ENCODE measurements around the gene PROM2.

Gene PROM2

DNA sequence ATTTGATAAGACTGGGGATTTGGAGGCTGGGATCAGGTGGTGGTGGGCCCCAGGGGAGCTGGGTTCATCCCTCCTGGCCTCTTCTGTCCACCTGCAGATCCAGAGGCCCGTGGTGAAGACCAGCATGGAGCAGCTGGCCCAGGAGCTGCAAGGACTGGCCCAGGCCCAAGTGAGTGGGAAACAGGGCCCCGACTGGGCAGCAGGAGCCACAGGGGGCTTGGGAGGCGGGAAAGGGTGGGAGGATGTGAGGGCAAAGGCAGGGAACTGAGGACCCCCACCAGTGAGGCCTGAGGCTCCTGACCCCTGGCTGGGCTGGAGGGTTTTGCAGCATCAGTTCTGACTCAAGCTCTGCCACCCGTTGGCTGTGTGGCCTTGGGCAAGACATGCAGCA is 11.3 kb downstream of the PROM2 start:
- no peak for DNase-seq (ENCODE audit: low read depth)

DNA sequence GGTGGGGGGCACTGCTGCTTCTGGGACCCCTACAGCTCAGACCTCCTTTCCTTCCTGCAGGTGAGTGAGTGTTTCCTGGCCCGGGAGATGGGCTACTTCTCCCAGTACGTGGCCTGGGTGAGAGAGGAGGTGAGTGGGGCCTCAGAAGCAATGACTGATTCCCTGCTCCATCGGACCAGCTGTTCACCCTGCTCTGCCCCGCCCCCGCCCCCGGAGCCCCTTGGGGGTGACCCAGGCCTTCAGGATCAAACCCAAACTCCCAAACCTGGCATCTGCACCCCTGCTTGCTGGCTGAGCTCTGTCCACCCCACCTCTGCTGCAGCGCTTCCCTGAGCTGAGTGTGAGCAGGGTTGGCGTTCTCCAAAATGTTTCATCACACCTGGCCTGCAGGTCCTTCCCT is 13.1 kb downstream of the PROM2 start:
- DNase-seq (ENCODE audit: low read depth): no peak

DNA sequence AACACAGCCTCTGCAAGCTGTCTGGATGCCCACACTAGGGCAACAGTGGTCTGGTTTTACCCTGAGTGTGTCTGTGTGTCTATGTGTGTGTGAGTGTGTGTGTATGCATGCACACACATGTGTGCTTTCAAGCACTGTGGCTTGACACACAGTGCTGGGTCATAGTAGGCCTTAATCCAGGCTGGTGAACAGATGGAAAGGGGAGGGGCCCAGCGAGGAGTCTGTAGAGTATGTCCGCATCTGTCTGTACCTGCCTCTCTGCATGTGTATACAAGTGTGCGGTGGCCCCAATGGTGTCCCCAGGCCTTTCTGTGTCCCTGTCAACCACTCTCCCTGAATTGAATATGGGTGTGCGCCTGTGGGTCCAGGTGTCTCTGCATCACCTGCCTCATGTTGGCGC is 13.6 kb downstream of the PROM2 start:
- no peak for DNase-seq (ENCODE audit: low read depth)

DNA sequence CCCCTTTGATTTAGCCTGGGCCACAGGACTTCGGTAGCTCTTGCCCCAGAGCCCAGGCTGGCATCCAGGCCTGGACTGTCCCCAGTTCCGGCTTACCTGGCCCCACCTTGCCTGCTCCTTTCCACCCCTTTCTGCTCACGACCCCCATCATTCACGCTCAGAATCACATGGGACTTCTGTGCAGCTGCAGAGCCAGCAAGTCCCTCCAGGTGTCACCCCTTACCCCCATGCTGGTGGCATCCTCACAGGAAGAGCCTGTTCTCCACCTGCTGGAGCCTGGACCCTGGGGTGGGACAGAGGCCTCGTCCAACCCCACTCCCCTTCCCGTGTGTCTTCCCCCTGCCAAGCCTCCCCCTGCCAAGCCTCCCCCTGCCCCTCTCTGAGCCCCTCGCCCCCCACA is 15.0 kb downstream of the PROM2 start:
- no peak for DNase-seq (ENCODE audit: low read depth)

DNA sequence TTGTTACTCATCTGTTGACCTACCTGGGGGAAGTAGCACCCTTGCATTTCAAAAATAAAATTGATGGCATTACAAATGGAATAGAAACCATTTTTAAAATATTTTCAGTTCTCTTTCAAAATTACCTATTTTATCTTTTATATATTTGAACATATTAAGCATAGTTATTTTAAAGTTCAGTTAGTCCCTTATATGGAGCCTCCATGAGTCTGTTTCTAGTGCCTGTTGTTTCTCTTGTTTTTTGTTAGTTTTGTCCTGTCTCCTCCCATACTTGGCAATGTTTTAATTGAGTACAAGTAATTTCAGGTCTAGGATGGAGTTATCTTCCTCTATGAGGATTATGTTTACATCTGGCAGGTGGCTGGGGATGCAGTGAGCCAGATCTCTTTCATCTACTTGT is 17.0 kb downstream of the PROM2 start:
- DNase-seq (ENCODE audit: low read depth): no peak

DNA sequence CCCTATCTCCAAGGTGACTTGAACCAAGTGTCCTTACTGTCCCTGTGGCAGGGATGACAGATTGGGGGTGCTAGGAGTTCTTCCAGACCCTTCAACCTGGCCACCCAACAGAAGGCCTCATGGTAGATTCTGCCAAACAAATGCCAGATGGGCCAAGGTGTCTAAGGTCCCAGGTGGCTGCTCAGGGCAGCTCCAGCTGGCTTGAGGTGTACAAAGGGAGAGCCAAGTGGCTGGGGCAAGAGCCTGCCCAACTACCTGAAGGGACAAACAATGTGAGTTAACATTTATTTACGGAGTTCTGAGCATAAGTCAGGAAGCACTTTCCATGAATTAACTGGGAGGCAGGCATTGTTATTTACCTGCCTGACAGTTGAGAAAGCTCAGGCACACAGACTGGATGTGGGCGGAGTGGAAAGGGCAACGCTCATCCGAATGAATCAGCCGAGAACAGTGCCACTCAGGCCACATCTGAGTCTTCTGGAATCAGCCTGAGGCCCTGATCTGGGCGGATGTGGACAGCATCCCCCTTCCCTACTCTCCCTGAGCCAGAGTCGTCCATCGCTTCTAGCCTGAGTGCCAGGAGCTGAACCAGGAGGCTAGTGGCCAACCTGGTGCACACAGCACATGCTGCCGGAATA is 18.5 kb downstream of the PROM2 start:
- DNase-seq (ENCODE audit: low read depth): no peak

DNA sequence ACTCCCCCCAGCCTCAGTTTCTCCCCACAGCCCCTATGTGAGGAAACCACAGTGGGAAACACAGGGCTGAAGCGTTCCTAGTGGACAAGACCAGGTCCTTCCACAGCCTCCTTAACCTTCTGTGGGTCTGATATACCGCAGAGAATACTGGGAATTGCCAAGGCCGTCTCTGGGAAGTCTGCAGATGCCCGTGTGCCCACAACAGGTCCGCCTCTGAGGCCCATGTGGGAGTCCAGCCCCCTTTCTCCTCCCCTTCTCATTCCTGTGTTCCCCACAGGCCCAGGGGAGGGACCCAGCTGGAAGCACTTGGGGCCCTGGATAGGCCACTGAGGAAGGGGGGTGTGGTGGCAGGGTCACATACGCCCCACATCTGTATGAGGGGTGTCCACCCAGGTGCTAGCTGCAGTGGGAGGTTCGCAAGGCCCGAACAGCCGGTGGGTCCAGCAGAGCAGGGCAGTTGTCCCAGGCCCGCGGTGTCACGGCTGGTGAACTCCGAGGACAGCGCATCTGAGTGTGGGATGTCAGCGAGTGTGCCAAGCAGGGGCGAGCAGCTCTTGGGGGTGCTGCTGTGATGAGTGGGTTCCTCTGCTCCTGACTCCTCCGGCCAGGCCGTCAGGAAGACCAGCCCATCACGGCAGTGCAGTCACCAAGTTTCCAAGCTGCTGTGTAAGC is 20.5 kb downstream of the PROM2 start:
- DNase-seq (ENCODE audit: low read depth): no peak

DNA sequence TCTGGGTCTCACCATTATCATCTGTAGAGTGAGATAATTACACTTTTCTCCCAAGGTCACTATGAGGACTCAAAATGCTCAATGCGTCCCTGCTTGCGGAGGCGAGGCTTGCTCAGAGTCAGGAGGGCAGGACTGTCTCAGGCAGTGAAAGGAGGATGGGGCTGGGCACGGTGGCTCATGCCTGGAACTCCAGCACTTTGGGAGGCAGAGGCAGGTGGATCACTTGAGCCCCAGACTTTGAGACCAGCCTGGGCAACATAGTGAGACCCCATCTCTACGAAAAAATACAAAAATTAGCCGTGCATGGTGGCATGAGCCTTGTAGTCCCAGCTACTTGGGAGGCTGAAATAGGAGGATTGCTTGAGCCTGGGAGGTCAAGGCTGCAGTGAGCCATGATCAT is 21.1 kb downstream of the PROM2 start:
- no peak for DNase-seq (ENCODE audit: low read depth)

DNA sequence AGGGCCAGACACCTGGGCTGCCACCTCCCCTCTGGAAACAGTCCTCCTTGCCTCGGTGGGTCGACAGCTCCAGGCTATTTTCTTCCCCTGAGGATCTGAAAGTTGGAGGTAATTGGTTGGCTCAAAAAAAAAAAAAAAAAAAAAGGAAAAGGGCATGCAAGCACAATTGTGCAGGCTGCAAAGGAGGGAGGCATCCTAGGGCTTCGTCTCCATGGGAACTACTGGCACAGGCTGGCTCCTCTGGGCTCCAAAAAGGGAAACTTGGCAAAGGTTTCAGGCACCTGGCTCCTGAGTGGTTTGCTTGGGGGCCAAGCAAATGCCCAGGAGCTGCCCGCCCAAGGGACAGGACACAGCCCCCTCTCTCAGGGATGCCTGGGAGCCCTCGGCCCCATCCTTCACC is 21.8 kb downstream of the PROM2 start:
- DNase-seq (ENCODE audit: low read depth): no peak

DNA sequence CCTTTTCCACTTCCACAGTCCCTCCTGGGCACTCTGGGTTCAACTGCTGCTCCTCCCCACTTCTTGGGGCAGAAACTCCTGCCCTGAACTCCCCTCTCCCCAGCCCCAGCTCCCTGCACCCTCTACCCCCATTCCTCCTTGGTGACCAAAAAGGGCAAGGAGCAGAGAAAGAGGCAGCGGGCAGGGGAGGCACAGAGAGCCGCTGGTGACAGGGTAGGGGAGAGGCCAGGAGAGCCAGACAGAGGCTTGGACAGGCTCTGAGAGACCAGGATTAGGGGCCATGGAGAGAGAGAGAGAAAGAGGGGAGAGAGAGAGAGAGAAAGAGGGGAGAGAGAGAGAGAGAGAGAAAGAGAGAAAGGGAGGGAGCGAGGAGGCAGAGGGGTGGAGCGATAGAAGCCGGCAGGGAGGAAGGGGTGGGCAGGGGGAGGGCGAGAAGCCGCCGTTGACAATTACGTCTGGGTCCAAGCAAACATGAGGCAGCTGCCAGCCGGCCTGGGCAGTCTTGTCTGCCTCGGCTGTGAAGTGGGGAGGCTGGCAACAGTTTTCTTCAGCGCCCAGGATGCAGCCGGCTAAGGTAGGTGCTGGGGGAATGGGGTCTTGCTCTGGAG is 22.7 kb downstream of the PROM2 start, which contains the start of gene KCNIP3:
Gene KCNIP3, plus strand, starts transcription at position 468 of the 608 bp plus-strand sequence. Its CDS starts 92 bp downstream, at position 560.
- no peak for DNase-seq (ENCODE audit: low read depth)

DNA sequence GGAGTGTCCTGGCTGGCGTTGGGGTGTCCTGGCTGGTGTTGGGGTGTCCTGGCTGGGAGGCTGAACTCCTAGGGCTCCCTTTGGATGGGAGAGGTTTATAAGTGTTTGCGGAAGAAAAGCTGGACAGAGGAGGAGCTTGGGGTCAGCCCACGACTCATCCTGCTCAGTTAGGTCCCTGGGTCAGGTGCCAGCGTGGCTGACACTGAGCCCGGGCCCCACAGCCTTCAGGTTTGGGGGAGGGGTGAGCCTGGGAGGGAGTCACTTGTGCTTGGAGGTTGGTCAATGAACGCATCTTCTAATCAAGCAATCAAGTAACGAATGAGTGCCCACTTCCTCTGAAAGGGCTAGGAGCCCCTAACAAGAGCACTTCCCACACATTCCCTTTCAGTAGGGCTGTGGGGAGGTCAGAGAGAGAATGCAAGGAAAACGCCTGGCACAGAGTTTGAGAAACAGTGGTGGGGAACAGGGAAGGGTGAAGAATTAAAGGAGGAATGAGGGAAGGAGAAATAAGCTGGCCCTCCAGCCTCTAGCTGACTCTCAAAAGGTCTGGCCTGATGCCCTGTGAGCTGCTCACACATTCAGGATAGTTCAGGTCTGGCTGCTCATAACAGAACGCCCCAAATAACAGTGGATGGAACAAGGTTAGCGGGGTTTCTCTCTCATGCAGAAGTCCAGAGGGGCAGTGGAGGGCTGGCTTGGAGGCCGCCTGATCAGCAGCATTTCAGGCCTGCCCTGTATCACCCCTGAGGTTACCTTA is 23.6 kb downstream of the PROM2 start:
- DNase-seq (ENCODE audit: low read depth): no peak

DNA sequence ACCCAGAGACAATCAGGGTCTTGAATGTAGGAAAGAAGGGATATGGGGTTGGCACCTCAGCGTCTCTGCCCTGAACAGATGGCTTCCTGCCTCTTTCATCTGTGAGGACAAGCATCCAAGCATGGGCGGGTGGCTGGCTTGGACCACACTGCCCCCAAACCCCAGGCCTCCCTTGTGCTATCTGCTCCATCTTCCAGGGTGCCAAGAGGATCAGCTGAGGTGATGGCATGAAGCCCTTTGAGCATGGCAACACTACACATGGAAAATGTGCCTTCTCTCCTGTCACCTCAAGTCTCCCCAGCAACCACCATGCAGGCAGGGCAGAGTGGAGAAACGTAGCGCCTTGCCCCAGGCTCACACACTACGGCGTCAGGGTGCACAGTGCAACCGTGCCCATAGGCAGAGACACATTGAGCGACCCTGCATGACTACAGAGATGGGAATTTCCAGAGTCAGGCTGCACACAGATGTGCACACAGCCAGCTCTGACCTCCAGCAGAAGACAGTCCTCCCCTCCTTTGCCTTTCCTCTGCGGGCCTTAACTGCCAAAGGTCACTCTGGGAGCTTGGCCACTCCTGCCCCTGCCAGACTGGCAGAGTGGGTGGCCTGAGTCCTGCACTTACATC is 24.4 kb downstream of the PROM2 start:
- no peak for DNase-seq (ENCODE audit: low read depth)

DNA sequence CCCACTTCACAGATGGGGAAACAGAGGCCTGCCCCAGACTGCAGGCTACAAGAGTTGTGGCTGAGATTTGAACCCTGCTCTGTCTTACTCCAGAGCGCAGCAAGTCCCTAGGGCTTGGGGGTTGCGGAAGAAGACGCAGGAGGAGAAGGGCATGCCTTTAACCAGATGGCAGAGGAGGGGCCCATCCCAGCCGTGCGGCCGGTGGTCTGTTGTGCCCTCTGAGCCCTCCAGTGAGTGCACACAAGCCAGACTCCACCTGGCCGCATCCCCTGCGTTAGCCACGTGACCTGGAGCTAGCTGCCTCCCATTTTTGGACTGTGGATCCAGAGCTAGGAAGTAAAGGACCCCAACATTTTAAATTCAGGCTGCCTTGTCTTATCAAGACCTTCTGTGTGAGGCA is 25.7 kb downstream of the PROM2 start:
- no peak for DNase-seq (ENCODE audit: low read depth)

DNA sequence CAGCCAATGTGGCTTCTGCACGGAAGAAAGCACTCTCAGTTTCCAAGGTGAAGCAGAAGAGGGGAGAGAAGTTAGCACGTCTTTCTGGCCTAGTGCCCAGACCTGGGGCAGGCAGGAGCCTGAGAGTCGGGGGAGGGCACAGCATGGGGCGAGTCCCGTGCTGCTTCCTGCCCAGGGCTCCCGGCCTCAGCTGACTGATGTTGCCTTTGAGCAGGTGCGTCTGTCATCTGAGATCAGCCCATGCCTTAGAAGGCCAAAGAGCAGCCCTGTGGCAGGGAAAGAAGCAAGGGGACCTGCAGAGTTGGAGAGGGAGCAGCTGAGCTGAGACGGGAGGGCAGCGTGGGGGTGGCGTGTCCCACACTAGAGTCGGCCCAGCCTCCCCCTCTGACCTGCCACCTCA is 26.2 kb downstream of the PROM2 start:
- DNase-seq (ENCODE audit: low read depth): no peak

DNA sequence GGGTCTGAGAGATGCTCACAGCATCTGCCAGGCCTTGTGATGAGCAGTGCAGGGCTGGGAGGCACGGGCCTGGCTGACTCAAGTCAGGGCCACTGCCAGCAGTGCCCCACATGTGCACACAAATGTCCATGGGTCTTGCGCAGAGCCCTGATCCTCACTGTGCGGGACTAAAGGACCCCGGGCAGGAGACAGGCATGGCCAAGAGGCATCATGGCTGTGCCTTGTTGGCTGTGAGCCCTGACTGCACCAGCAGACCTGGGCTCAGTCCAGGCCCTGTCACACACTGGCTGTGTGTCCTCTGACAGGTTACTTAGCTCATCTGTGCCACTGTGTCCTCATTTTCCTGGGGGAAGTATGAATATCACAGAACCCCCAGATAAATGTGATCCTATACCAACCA is 26.9 kb downstream of the PROM2 start:
- DNase-seq (ENCODE audit: low read depth): no peak

DNA sequence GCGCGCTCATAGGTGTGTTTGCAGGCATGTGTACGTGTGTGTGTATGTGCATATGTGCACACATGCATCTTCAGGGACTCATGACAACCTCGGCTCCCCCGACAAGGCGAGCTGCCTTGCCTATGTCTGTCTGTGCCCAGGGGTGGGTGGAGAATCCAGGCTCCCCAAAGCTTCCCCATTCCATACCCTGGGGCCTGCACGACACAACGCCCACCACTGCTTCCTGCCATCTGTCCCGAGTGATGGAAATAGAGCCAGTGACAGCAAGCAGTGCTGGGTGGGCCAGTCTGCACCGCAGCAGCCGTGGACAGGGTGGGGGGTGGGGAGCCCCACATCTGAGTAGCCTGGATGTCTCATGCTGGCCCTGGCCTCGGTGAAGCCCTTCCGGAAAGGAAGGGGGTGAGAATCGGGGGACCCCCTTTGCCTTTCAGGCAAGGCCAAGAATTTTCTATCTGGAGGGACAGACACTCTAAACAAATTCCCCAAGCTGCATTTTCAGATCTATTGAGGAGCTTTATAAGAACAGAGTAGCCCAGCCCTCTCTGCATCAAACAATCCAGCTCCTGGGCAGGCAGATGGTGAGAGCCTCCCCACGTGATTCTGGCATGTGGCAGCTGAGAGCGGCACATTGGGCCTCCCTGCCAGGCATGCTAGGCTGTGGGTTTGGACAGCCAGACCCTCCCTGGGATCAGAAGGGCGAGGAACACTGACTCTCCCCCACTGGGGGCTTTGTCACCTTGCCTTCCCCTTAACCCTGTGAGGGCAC is 27.8 kb downstream of the PROM2 start:
- DNase-seq (ENCODE audit: low read depth): no peak

DNA sequence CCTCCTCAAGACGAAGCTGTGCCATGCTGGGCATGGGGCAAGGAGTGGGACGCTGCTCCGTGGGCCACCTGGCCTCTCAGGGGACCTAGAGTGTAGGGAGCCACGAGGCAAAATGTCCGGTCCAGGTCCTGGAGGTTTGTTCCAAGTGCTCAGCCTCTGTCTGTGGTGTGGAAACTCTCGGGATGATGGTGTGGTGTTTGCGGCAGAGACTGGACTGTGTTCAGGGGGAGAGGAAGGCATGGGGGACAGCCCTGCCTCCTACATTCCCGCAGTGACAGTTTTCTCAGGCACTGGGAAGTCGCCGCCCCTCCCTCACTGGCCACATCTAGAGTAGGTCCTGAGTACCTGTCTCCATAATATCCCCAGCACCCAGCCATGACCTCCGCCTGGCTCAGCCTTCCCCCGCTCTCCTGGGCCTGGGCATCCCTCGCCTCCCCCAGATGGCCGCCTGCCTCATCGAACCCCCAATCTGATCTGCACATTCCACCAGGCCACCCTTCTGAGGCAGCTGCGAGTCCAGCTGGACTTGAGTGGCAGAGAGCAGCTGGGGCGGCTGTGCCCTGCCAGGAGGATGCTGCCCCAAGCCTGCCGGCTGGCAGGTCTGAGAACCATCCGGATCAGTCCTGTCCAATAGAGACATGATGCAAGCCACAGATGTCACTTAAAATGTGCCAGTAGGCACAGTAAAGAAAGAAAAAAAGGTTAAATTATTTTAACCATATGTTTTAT is 29.1 kb downstream of the PROM2 start:
- DNase-seq (ENCODE audit: low read depth): no peak

DNA sequence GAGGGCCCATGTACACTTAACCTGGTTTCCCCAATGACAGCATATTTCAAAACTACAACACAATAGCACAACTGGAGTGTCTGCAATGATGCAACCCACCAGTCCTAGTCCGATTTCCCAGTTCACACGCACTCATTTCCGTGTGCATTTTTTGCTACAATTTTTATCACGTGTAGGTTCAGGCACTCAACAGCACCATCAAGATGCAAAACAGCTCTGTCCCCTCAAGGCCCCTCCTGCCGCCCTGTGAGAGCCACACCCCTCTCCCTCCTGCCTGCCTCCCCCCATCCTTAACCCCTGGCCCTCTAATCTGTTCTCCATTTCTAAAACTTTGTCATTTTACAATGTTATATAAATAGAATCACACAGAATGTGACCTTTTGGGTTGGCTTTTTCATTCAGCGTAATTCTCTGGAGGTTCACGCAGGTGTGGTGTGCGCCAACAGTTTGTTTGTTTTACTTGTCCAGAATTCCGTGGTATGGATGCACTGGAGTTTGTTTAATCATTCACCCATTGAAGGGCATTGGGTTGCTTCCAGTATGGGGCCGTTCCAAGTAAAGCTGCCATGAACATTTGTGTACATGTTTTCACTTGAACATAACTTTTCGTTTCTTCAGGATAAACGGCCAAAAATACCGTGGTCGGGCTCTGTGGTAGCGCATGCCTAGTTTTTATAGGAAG is 31.3 kb downstream of the PROM2 start:
- DNase-seq (ENCODE audit: low read depth): no peak

DNA sequence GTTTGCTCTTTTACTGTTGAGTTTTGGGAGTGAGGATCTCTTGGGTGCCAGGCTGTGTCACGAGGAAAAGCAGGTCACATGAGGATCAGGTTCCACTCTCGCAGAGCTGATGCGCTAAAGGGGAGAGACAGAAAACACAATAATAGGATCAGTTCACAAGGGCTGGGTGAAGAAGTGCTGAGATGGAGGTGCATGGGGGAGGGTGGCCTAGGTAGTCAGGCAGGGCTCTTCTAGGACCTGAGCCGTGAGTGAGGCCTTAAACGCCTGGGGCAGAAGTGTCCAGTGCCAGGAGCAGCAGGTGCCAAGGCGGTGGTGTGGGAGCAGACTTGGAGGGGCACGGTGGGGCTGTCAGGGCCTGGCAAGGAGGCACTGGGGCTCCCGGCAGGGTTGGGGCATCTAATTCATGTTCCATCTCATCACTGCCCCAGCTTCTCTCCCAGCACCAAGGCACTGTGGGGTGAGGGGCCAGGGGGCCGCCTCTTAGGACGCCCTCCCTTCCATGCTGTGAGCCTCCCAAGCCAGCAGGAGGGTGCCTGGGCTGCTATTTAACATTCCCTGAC is 32.2 kb downstream of the PROM2 start:
- no peak for DNase-seq (ENCODE audit: low read depth)

DNA sequence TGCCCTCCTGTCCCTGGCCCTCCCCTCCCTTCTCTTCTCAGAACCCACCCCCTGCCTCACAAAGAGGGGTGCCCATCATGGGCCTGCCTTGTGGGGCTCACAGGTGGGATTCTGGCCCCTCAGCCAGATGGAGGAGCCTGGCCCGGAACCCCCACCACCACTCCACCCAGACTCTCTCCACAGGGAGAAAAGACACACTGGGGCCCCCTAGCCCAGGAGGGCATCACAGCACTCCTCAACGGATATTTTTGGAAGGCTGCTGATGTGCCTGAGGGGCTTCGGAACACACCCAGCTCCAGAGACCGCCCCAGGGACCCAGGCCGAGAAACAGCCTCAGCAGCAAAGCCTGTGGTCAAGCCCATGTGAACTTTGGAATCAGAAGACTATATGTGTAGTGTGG is 32.8 kb downstream of the PROM2 start:
- no peak for DNase-seq (ENCODE audit: low read depth)
